Left lung (tissue), 10 donors: ENCODE data around the gene CRACDL. TPM values are rescaled to one million over a fixed set of nuclear protein-coding genes. Genes with fewer than 3 reads are reported as not detected.

Experiments
- ATAC-seq: fragments of 200-7000 bp; cut with Tn5 transposase; one replicate; pipeline ENCODE4 v1.9.1; 2020; ENCODE audit warnings: moderate library complexity
- DNase-seq, 4 donors: peaks; one replicate each; pipeline ENCODE4 v3.0.0-alpha.2; 2013 to 2020
- H3K27ac ChIP-seq, 2 donors: fragments of 200-600 bp; sonication (generic) in 1 of 2; one replicate each; pipeline versions ENCODE4 v1.5.0 to v1.8.0; 2020 to 2021
- H3K27me3 ChIP-seq, 2 donors: fragments of 200-600 bp; sonication (generic) in 1 of 2; one replicate each; pipeline versions ENCODE4 v1.5.0 to v1.8.0; 2020 to 2021
- H3K36me3 ChIP-seq, 2 donors: fragments of 200-600 bp; sonication (generic) in 1 of 2; one replicate each; pipeline versions ENCODE4 v1.5.0 to v1.8.0; 2020 to 2021
- H3K4me1 ChIP-seq, 2 donors: fragments of 200-600 bp; one replicate each; pipeline ENCODE4 v1.8.0; 2021
- H3K4me3 ChIP-seq, 2 donors: fragments of 200-600 bp; sonication (generic) in 1 of 2; one replicate each; pipeline versions ENCODE4 v1.5.0 to v1.8.0; 2020 to 2021; ENCODE audit warnings: mild to moderate bottlenecking in 1 of 2
- H3K9me3 ChIP-seq, 2 donors: fragments of 200-600 bp; sonication (generic) in 1 of 2; one replicate each; pipeline versions ENCODE4 v1.5.0 to v1.8.0; 2020 to 2021
- intact Hi-C, 2 donors: fragments of 100-400 bp; cut with DNase I; formaldehyde crosslinking; loops; one replicate each; pipeline versions ENCODE4 v1.11.2 to v1.14.2; 2022
- polyA plus RNA-seq, 6 donors: library from polyadenylated mRNA; unstranded; fragments of 120-200 nt; gene quantifications; one replicate each; pipeline ENCODE4 v1.2.1, GENCODE V29; 2013; ENCODE audit not compliant: insufficient read length in 6 of 6
- total RNA-seq, 2 donors: library from RNA; stranded (reverse); fragmentation: NEBNext Ultra II Directional; extraction: Animal tissue kit (Norgen Biotek cat#: 25700); gene quantifications; one replicate each; pipeline ENCODE4 v1.2.1, GENCODE V29; 2021
- TF ChIP-seq, protein P1 (sequence below), 2 donors: fragments of 200-600 bp; sonication (generic) in 1 of 2; IDR thresholded peaks; one replicate each; pipeline versions ENCODE4 v1.5.0 to v1.8.0; 2021; ENCODE audit warnings: antibody characterized with exemption in 2 of 2
- donor health status: DM: no; HTN: yes; CAD: no.
- donor health status: DM: no; HTN: no; CAD: no.

CRACDL gene
- total and polyA plus RNA-seq, 8 donors = 4.0 to 15.2 (median 6.0) TPM

DNA sequence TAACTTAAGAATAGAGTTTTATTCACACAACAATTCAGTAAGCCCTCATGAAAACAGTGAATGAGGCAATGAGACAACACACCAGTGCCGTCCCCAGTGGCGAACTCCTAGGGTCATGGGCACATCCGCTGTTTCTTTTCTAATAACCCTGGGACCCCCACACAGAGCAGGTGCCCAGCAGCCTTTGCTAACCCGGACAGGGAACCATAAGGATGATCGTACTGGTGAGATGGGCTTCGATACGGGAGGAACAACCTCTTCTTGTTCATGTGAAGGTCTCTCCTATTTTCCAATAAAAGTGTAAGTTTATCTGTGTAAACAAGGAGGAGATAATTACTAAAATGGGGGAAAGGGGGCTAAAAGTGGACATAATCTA is 107.7 kb downstream of the CRACDL start:
- TF ChIP-seq, protein P1, sequence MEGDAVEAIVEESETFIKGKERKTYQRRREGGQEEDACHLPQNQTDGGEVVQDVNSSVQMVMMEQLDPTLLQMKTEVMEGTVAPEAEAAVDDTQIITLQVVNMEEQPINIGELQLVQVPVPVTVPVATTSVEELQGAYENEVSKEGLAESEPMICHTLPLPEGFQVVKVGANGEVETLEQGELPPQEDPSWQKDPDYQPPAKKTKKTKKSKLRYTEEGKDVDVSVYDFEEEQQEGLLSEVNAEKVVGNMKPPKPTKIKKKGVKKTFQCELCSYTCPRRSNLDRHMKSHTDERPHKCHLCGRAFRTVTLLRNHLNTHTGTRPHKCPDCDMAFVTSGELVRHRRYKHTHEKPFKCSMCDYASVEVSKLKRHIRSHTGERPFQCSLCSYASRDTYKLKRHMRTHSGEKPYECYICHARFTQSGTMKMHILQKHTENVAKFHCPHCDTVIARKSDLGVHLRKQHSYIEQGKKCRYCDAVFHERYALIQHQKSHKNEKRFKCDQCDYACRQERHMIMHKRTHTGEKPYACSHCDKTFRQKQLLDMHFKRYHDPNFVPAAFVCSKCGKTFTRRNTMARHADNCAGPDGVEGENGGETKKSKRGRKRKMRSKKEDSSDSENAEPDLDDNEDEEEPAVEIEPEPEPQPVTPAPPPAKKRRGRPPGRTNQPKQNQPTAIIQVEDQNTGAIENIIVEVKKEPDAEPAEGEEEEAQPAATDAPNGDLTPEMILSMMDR (IDR thresholded peaks at IDR 0.05) = no peak
- ATAC-seq = no peak
- Histone ChIP-seq H3K9me3 (no peaks in the 10 kb centered on the region), H3K36me3 (no peaks in the 10 kb centered on the region), H3K27ac (peak overlapping the region in 1 of 2 donors; percentile 48), H3K4me3 (no peak overlapping the region), H3K27me3 (peaks cover 0 to 2% of the 10 kb centered on the region in 2 donors), H3K4me1 (peaks cover 0 to 43% of the 10 kb centered on the region in 2 donors)
- no peak for DNase-seq
- intact Hi-C loops = no loop called here

DNA sequence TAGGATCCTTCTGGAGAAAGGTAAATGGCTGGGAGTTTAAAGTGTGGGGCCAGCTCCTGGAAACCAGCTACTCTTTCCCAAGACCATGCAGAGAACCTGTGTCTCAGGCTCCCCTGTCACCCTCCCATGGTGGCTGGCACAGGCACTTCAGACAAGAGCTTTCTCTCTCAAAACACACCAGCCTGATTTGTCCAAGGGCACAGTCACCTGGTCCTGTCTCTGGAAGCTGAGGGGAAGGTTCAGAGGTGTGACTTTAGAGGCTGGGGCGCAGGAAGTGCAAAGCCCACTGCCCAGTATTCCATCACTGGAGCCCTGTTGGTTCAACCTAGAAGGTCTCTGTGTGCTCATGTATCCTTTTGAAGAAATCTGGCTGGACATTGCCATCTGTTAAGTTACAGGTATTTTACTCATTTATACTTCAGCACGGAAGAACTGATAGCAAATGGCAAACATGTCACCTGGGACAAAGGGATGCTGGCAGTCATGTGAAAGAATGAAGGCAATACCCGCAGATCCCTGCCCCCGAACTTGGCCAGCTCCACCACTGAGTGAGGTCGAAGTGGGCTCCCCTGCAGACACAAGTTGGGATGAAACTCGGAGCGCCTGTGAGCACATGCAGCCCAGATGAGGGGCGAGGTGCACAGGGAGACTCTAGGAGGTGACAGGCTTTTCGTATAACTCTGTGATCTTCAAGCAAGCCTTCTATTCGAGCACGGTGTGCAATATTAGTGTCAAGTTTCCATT is 108.2 kb downstream of the CRACDL start:
- Histone ChIP-seq H3K27ac (peak overlapping the region in 1 of 2 donors; percentile 48), H3K4me1 (peaks cover 3 to 45% of the 10 kb centered on the region in 2 donors), H3K36me3 (no peaks in the 10 kb centered on the region), H3K9me3 (no peaks in the 10 kb centered on the region), H3K4me3 (no peak overlapping the region), H3K27me3 (peaks cover 5 to 8% of the 10 kb centered on the region in 2 donors)
- TF ChIP-seq, protein P1 (IDR thresholded peaks at IDR 0.05) = no peak
- ATAC-seq (no peak), DNase-seq (no peak)
- intact Hi-C loops = no loop called here

DNA sequence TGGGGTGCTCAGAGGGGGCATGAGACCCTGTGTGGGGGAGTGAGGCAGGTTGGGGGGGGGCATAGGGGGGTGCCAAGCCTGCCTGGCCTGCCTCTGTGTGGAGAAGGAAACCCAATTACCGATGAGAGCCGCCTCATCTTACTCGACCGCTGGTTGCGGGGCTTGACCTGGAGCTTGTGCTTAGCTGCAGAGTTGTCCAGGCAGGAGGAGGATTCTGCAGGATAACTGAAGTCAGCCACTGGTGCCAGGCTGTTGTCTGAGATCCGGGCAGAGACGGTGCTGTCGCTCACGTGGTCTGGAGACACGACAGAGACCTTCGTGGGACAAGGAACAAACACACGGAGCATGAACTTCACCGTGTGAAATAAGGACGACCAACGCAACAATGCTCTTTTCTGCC is 109.2 kb downstream of the CRACDL start:
- peaks cover 5 to 17% of the 10 kb centered on the region in 2 donors for H3K27me3 ChIP-seq
- ATAC-seq (no peak), DNase-seq (no peak)
- no peak overlapping the region for H3K4me3 ChIP-seq
- TF ChIP-seq, protein P1 (IDR thresholded peaks at IDR 0.05) = no peak
- no peaks in the 10 kb centered on the region for H3K9me3 ChIP-seq
- H3K4me1 ChIP-seq = peaks cover 4 to 51% of the 10 kb centered on the region in 2 donors
- intact Hi-C loops = no loop called here
- no peak overlapping the region for H3K27ac ChIP-seq
- H3K36me3 ChIP-seq = no peaks in the 10 kb centered on the region

DNA sequence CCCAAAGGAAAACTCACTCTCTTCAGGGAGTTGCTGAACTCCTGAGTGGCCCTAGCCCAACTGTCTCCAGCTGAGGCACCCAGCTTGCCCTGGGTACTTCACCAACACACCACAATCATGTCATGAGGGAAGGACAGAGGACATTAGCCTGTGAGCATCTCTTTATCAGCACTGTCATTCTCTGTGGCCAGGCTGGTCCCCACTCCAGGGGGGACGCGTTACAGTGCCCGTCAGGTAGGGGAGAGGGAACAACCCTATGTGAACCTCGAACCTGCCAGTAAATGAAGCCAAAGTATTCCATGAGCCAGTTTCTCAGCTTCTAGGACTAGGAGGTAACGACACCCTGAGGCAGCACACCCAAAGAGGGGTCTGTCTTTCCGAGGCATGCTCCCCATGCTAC is 110.2 kb downstream of the CRACDL start:
- ATAC-seq = no peak
- H3K9me3 ChIP-seq = no peaks in the 10 kb centered on the region
- intact Hi-C loops = no loop called here
- peak overlapping the region in 1 of 2 donors; percentile 91 for H3K27ac ChIP-seq
- H3K4me3 ChIP-seq = no peak overlapping the region
- H3K27me3 ChIP-seq = peaks cover 5 to 22% of the 10 kb centered on the region in 2 donors
- no peaks in the 10 kb centered on the region for H3K36me3 ChIP-seq
- TF ChIP-seq, protein P1 (IDR thresholded peaks at IDR 0.05) = no peak
- no peak for DNase-seq
- peaks cover 4 to 59% of the 10 kb centered on the region in 2 donors for H3K4me1 ChIP-seq

DNA sequence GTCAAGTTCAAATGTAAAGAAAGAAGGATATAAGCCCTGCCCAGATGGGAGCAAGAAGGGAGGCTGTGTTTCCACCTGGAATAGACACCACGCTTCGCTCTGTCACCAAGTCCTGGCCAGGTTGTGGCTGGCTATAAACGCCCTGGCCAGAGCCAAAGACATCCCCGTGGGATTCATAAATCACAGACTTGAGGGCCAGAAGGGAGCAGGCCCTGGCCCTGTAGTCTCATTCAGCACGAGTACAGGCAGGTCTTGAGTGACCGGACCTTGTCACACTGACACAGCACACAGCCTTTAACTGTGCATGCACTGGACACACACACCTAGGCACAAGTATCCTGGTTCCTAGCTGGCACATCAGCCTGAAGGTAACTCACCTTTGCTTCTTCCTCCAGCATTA is 110.6 kb downstream of the CRACDL start:
- intact Hi-C loops = no loop called here
- peak overlapping the region in 1 of 2 donors; percentile 91 for H3K27ac ChIP-seq

More for the DNA sequence above, 110.6 kb downstream of the CRACDL start:
- ATAC-seq (no peak), DNase-seq (no peak)
- TF ChIP-seq, protein P1 (IDR thresholded peaks at IDR 0.05) = no peak
- Histone ChIP-seq H3K36me3 (no peaks in the 10 kb centered on the region), H3K4me3 (no peak overlapping the region), H3K9me3 (no peaks in the 10 kb centered on the region), H3K27me3 (peaks cover 5 to 22% of the 10 kb centered on the region in 2 donors), H3K4me1 (peaks cover 4 to 62% of the 10 kb centered on the region in 2 donors)
